ENCODE measurements around the gene PDZD2.

The PDZD2 gene

DNA sequence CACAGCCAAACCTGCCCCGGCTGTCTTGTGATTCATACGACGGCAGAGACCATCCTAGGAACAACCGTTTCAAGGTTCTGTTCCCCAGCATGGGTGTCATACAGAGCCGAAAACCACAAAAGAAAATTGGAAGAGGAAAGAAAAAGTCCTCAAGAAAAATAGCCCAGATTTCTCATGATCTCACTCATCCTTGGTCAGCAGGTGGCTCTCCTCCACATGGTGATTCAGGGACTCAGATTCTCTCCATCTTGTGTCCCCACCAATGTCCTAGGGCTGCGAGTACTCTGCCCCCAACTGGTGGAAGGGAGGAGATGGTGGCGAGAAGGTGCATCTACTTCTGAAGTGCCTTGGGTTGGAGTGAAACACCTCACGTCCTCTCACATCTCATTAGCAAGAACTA, 25.6 kb downstream of the PDZD2 start:
- no peak overlapping the region for H3K27ac ChIP-seq

DNA sequence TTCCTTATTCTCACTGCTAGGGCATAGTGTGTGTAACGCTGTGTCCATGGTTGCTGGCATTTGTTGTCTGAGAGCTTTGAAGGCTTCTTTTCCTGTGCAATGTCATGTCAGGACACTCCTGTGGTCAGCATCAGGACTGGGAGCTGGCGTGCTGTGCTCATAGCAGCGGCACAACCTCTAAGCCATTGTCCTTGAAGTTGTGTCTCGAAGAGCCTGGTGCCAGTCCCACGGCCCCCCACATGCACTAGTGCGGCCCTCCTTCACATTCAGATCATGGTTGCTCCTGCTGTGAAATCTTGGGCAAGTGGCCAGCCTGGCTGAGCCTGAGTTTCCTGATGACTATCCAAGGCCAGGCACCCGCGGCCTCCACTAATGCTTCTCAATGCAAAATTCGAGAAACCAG, 32.4 kb downstream of the PDZD2 start:
- no peak for TF ChIP-seq ZFX (IDR thresholded peaks at IDR 0.05; ENCODE audit: borderline replicate concordance)
- TF ChIP-seq, protein P1, sequence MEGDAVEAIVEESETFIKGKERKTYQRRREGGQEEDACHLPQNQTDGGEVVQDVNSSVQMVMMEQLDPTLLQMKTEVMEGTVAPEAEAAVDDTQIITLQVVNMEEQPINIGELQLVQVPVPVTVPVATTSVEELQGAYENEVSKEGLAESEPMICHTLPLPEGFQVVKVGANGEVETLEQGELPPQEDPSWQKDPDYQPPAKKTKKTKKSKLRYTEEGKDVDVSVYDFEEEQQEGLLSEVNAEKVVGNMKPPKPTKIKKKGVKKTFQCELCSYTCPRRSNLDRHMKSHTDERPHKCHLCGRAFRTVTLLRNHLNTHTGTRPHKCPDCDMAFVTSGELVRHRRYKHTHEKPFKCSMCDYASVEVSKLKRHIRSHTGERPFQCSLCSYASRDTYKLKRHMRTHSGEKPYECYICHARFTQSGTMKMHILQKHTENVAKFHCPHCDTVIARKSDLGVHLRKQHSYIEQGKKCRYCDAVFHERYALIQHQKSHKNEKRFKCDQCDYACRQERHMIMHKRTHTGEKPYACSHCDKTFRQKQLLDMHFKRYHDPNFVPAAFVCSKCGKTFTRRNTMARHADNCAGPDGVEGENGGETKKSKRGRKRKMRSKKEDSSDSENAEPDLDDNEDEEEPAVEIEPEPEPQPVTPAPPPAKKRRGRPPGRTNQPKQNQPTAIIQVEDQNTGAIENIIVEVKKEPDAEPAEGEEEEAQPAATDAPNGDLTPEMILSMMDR (IDR thresholded peaks at IDR 0.05): no peak
- no peak overlapping the region for H3K27ac ChIP-seq

More for the DNA sequence above, 25.6 kb downstream of the PDZD2 start:
- TF ChIP-seq, protein P1 (IDR thresholded peaks at IDR 0.05): peak; percentile 46
- no peak for TF ChIP-seq ZFX (IDR thresholded peaks at IDR 0.05; ENCODE audit: borderline replicate concordance)

DNA sequence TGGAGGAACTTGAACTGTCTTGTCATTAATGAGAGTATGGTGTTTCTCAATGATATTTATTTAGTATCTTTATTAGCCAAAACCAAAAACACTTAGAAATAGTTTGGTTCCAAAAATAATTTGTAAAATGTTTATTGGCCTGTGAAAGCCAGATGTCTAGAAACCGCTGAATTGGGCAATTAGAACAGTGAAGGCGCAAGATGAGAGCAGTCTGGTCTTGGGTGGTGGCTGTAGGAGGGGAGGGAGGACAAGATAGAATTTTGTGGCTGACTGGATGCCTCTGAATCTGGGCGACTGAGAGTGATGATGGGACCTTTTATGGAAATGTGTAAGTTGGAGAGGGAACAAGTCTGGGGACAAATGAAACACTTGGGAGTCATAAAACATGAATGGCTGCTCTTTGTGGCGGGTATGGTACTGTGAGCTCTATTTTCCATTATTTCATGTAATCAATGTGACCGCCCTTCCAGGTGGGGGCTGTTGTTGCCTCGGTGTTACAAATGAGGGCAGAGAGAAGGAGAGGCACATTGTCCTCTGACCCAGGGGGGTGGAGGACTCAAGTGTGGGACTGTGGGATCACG, 35.5 kb downstream of the PDZD2 start:
- TF ChIP-seq ZFX (IDR thresholded peaks at IDR 0.05; ENCODE audit: borderline replicate concordance): no peak
- TF ChIP-seq, protein P1 (IDR thresholded peaks at IDR 0.05): no peak
- no peak overlapping the region for H3K27ac ChIP-seq

DNA sequence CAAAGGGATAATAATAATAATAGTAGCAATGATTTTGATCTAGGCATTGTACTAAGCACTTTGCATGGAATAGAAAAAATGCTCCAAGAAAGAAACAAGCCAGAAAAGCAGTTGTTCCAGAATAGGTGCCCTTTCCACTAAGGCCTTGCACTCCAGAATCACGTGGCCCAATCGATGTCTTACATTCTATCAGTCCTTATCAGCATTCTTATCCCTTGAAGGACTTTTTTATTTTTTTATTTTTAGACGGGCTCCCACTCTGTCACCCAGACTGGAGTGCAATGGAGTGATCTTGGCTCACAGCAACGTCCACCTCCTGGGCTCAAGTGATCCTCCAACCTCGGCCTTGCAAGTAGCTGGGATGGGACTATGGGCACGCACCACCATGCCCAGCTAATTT, 36.5 kb downstream of the PDZD2 start:
- H3K27ac ChIP-seq: no peak overlapping the region
- TF ChIP-seq, protein P1 (IDR thresholded peaks at IDR 0.05): no peak
- no peak for TF ChIP-seq ZFX (IDR thresholded peaks at IDR 0.05; ENCODE audit: borderline replicate concordance)

DNA sequence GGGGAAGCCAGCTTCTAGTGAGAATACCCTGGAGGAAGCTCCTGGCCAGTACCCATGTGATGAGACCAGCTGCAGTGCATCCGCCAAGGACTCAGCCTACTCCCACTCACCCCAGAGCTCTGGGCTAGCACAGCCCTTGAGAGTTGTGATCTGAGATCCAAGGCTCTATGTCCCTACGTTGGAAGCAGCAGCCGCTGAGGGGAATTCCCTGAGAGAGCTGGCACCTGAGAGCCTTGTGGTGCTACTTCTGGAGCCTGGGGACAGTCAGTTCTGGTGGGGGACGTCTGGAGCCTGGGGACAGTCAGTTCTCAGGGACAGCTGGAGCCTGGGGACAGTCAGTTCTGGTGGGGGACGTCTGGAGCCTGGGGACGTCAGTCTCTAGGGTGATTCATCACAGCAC, 39.2 kb downstream of the PDZD2 start:
- no peak overlapping the region for H3K27ac ChIP-seq
- TF ChIP-seq, protein P1 (IDR thresholded peaks at IDR 0.05): no peak
- TF ChIP-seq ZFX (IDR thresholded peaks at IDR 0.05; ENCODE audit: borderline replicate concordance): no peak

DNA sequence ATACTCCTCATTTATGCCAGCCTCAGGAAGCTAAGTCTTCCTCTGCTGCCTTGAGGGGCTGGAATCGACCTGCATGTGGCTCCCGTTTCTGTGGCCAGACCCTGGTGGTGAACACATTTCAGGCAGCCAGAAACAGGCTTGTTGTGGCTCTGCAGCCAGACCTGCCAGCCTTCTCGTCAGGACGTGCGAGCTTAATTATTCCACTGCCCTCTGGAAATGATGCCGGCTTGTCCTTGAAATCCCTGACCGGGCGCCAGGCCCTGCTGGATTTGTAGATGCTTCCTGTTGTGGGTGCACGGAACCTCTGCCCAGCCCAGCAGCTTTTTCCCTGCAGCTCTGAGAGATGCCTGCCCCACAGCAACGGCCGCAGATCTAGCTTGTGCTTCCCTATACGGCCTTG, 41.6 kb downstream of the PDZD2 start:
- TF ChIP-seq, protein P1 (IDR thresholded peaks at IDR 0.05): no peak
- no peak for TF ChIP-seq ZFX (IDR thresholded peaks at IDR 0.05; ENCODE audit: borderline replicate concordance)
- no peak overlapping the region for H3K27ac ChIP-seq

DNA sequence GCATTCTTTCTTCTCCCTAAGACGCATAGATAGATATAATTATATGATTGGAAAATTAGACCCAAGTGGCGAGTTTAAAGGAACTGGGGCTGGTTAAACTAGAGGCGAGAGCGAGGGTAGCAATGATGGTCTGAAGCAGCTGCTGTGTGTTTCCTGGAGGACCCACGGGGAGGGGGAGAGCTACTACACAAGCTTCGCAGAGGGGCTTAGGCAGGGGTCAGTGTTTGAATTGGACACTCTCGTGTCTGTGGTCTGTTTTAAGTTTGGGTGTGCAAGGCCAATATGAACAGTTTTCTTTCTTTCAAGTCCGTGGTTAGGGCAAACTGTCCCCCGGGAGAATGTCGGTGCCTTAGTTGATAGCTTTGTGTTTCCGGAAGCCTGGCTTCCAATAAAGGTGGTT, 43.1 kb downstream of the PDZD2 start:
- no peak for TF ChIP-seq ZFX (IDR thresholded peaks at IDR 0.05; ENCODE audit: borderline replicate concordance)
- TF ChIP-seq, protein P1 (IDR thresholded peaks at IDR 0.05): no peak

More for the DNA sequence above, 43.1 kb downstream of the PDZD2 start:
- no peak overlapping the region for H3K27ac ChIP-seq

Data from 22Rv1 (cell line).